OCI-LY7 (cell line): ENCODE measurements around the gene TTF2. TPM values are rescaled to one million over a fixed set of nuclear protein-coding genes. Genes with fewer than 3 reads are reported as not detected.

Experiments used
- BruUV-seq: library from RNA; stranded (reverse); fragments of 400-500 nt; replicated peaks from 2 replicates; lab custom pipeline; 2021; lab: Mats Ljungman, UMichigan
- CTCF ChIA-PET: fragments of 300-600 bp; sonication (Branson Sonifier 250); formaldehyde crosslinking; loops from one replicate; lab custom pipeline; 2022; ENCODE audit warnings: antibody characterized with exemption; ENCODE audit not compliant: unreplicated experiment; lab: Charles Lee
- POLR2A ChIA-PET: fragments of 300-600 bp; sonication (Branson Sonifier 250); formaldehyde crosslinking; loops from one replicate; lab custom pipeline; 2022; ENCODE audit warnings: antibody characterized with exemption; lab: Charles Lee
- DNase-seq: peaks from one replicate; pipeline ENCODE4 v3.0.0-alpha.2; 2015; ENCODE audit warnings: low spot score
- H2AFZ ChIP-seq: fragments of 200-600 bp; sonication (generic), shearing (Covaris generic); 2 replicates; pipeline ENCODE4 v1.6.1; 2014; ENCODE audit warnings: mild to moderate bottlenecking, antibody characterized with exemption, low read length, moderate library complexity
- H3K27ac ChIP-seq: fragments of 200-600 bp; sonication (generic); 2 replicates; pipeline ENCODE4 v1.5.1; 2014; ENCODE audit warnings: mixed run types, low read depth, mild to moderate bottlenecking, moderate library complexity, low read length, inconsistent platforms; ENCODE audit not compliant: poor library complexity, severe bottlenecking
- H3K36me3 ChIP-seq: fragments of 200-600 bp; sonication (generic); 2 replicates; pipeline ENCODE4 v1.6.1; 2014; ENCODE audit warnings: mild to moderate bottlenecking, antibody characterized with exemption, low read length, moderate library complexity, mixed read lengths; ENCODE audit not compliant: insufficient read depth
- H3K4me1 ChIP-seq: fragments of 200-600 bp; sonication (generic); 2 replicates; pipeline ENCODE4 v1.5.1; 2014; ENCODE audit warnings: mild to moderate bottlenecking, low read length; ENCODE audit not compliant: insufficient read depth, poor library complexity, severe bottlenecking
- H3K4me2 ChIP-seq: fragments of 200-600 bp; sonication (generic); 2 replicates; pipeline ENCODE4 v1.6.1; 2014; ENCODE audit warnings: mild to moderate bottlenecking, low read length
- H3K4me3 ChIP-seq: fragments of 200-600 bp; sonication (generic); 2 replicates; pipeline ENCODE4 v1.5.1; 2014; ENCODE audit warnings: mild to moderate bottlenecking, low read depth, low read length; ENCODE audit not compliant: poor library complexity, severe bottlenecking
- H3K79me2 ChIP-seq: fragments of 200-600 bp; sonication (generic); 2 replicates; pipeline ENCODE4 v1.6.1; 2016; ENCODE audit warnings: low read depth, mild to moderate bottlenecking, low read length, moderate library complexity, mixed read lengths; ENCODE audit not compliant: insufficient read depth
- H3K9me2 ChIP-seq: fragments of 200-600 bp; sonication (generic); 2 replicates; pipeline ENCODE4 v1.6.1; 2016; ENCODE audit warnings: mild to moderate bottlenecking, low read length, mixed read lengths; ENCODE audit not compliant: insufficient read depth
- H3K9me3 ChIP-seq: fragments of 200-600 bp; sonication (generic); 2 replicates; pipeline ENCODE4 v1.6.1; 2014; ENCODE audit warnings: mild to moderate bottlenecking, mixed run types, low read length, mixed read lengths
- H4K20me1 ChIP-seq: fragments of 200-600 bp; sonication (generic); 2 replicates; pipeline ENCODE4 v1.6.1; 2014; ENCODE audit warnings: mild to moderate bottlenecking, antibody characterized with exemption, low read length, moderate library complexity, mixed read lengths; ENCODE audit not compliant: insufficient read depth
- CTCF ChIP-seq: fragments of 200-600 bp; sonication (generic); conservative IDR thresholded peaks from 2 replicates; pipeline ENCODE4 v1.5.1; 2014; ENCODE audit warnings: mild to moderate bottlenecking, antibody characterized with exemption, low read length, moderate library complexity, mixed read lengths
- EZH2phosphoT487 ChIP-seq: fragments of 200-600 bp; sonication (generic); IDR thresholded peaks from 2 replicates; pipeline ENCODE4 v1.6.1; 2018; ENCODE audit warnings: low read depth, borderline replicate concordance, mild to moderate bottlenecking, mixed run types, antibody characterized with exemption, low read length, moderate library complexity, mixed read lengths
- intact Hi-C: fragments of 100-400 bp; cut with micrococcal nuclease; formaldehyde crosslinking; loops from one replicate; pipeline ENCODE4 v1.10.0; 2022; ENCODE audit not compliant: unreplicated experiment
- total RNA-seq, 2 experiments: library from RNA; depleted of rRNA in 1 of 2; stranded (reverse); fragments of >200 nt in 1 of 2; shearing (Covaris generic) in 1 of 2; gene quantifications; 2 replicates each; pipeline ENCODE4 v1.2.3, GENCODE V29; 2014 to 2022

TTF2 gene
- total RNA-seq, 2 experiments from 2014 or later = 81.3 to 133 TPM

- no TSS peak for BruUV-seq
- Histone ChIP-seq H3K27ac (no peak overlapping the region), H2AFZ (no peak overlapping the region), H3K4me2 (no peak overlapping the region), H4K20me1 (no peaks in the 10 kb centered on the region), H3K9me2 (no peaks in the 10 kb centered on the region), H3K9me3 (no peaks in the 10 kb centered on the region), H3K79me2 (no peaks in the 10 kb centered on the region), H3K4me1 (no peaks in the 10 kb centered on the region), H3K36me3 (no peaks in the 10 kb centered on the region), H3K4me3 (no peak overlapping the region)
- TF ChIP-seq EZH2phosphoT487 (no peak), CTCF (no peak)
- no peak for DNase-seq
- ChIA-PET POLR2A (interaction anchor here (0.5 kb wide), 1 partner anchor 28 kb away, joined by 5 read pairs; no protein-coding TSS in a partner anchor), CTCF (no interaction called here)
- intact Hi-C loops = no loop called here
Observed at GRCh38 chr1:117029685-117030084, 30.4 kb upstream of the TTF2 start.

GRCh38 chr1:117030271-117030877, 29.8 kb upstream of the TTF2 start:
- Histone ChIP-seq H3K4me1 (no peaks in the 10 kb centered on the region), H3K36me3 (no peaks in the 10 kb centered on the region), H3K9me2 (no peaks in the 10 kb centered on the region), H3K9me3 (no peaks in the 10 kb centered on the region), H3K27ac (no peak overlapping the region), H2AFZ (no peak overlapping the region), H3K4me2 (no peak overlapping the region), H4K20me1 (no peaks in the 10 kb centered on the region), H3K4me3 (no peak overlapping the region), H3K79me2 (no peaks in the 10 kb centered on the region)
- ChIA-PET CTCF (no interaction called here), POLR2A (interaction anchor here (0.5 kb wide), 1 partner anchor 839 kb away, joined by 3 read pairs; no protein-coding TSS in a partner anchor)
- DNase-seq = no peak
- TF ChIP-seq EZH2phosphoT487 = no peak
- TF ChIP-seq CTCF = no peak
- intact Hi-C loops = no loop called here
- no TSS peak for BruUV-seq

GRCh38 chr1:117032266-117032665, 27.9 kb upstream of the TTF2 start:
- ChIA-PET CTCF (no interaction called here), POLR2A (no interaction called here)
- Histone ChIP-seq H3K79me2 (no peaks in the 10 kb centered on the region), H3K4me2 (no peak overlapping the region), H3K4me3 (no peak overlapping the region), H3K27ac (no peak overlapping the region), H3K36me3 (no peaks in the 10 kb centered on the region), H4K20me1 (no peaks in the 10 kb centered on the region), H3K9me2 (no peaks in the 10 kb centered on the region), H2AFZ (no peak overlapping the region), H3K9me3 (no peaks in the 10 kb centered on the region), H3K4me1 (no peaks in the 10 kb centered on the region)
- intact Hi-C loops = no loop called here
- no peak for DNase-seq
- no peak for TF ChIP-seq EZH2phosphoT487
- TF ChIP-seq CTCF = no peak
- no TSS peak for BruUV-seq
